ENCODE data around the gene HOXC5.

GRCh38 chr12:54032627-54033100, at the start of gene HOXC5:
- TF ChIP-seq EZH2 (IDR thresholded peaks at IDR 0.05; ENCODE audit: insufficient read depth, low read length) (no peak), CTCF (IDR thresholded peaks at IDR 0.05; ENCODE audit: insufficient read depth, low read depth, low read length) (peak; percentile 76)
